CD14-positive monocyte (primary cell): Measurements from ENCODE around the gene TRABD2B. TPM values are rescaled to one million over a fixed set of nuclear protein-coding genes. Genes with fewer than 3 reads are reported as not detected.

Experiments
- DNase-seq, 3 donors: peaks; one replicate each; pipeline ENCODE4 v3.0.0-alpha.2; 2011 to 2022
- H2AFZ ChIP-seq: 2 replicates; pipeline ENCODE4 v1.6.0; 2012; ENCODE audit warnings: mild to moderate bottlenecking, low read depth, low read length, inconsistent platforms; ENCODE audit not compliant: insufficient read depth, poor library complexity, severe bottlenecking
- H3K27ac ChIP-seq, 2 donors: 1 replicate in 1 of 2; 2 replicates in 1 of 2; pipeline ENCODE4 v1.5.1; 2012 to 2013; ENCODE audit warnings: low read length in 2 of 2, control low read depth in 1 of 2, inconsistent platforms in 1 of 2, low read depth in 1 of 2, mild to moderate bottlenecking in 1 of 2
- H3K27me3 ChIP-seq, 2 donors: one replicate each; pipeline versions ENCODE4 v1.6.0 to v1.6.1; 2011 to 2013; ENCODE audit warnings: low read length in 2 of 2; ENCODE audit not compliant: control insufficient read depth in 2 of 2, insufficient read depth in 2 of 2
- H3K36me3 ChIP-seq, 2 donors: replicated peaks in 1 of 2; 1 replicate in 1 of 2; 2 replicates in 1 of 2; pipeline versions ENCODE4 v1.5.1 to v1.6.1; 2012 to 2013; ENCODE audit warnings: low read length in 2 of 2, control low read depth in 1 of 2, inconsistent platforms in 1 of 2, mild to moderate bottlenecking in 1 of 2; ENCODE audit not compliant: insufficient read depth in 2 of 2, control insufficient read depth in 1 of 2
- H3K4me1 ChIP-seq, 2 donors: 1 replicate in 1 of 2; 2 replicates in 1 of 2; pipeline versions ENCODE4 v1.5.1 to v1.6.1; 2012 to 2013; ENCODE audit warnings: low read length in 2 of 2, control low read depth in 1 of 2, inconsistent platforms in 1 of 2, mild to moderate bottlenecking in 1 of 2, moderate library complexity in 1 of 2; ENCODE audit not compliant: insufficient read depth in 2 of 2, control insufficient read depth in 1 of 2
- H3K4me2 ChIP-seq: replicated peaks from 2 replicates; pipeline ENCODE3; 2012; ENCODE audit warnings: low read length, moderate library complexity, mild to moderate bottlenecking; ENCODE audit not compliant: poor library complexity, severe bottlenecking; ENCODE audit errors: extremely low read depth
- H3K4me3 ChIP-seq, 3 experiments: fragments of 200-600 bp in 1 of 3; sonication (generic) in 1 of 3; replicated peaks in 1 of 3; 1 replicate in 2 of 3; 2 replicates in 1 of 3; pipeline ENCODE4 v1.5.1; 2011 to 2013; ENCODE audit warnings: low read length in 3 of 3, mild to moderate bottlenecking in 3 of 3, control low read depth in 2 of 3, low read depth in 2 of 3, inconsistent platforms in 1 of 3, moderate library complexity in 1 of 3
- H3K79me2 ChIP-seq: 2 replicates; pipeline ENCODE4 v1.6.0; 2012; ENCODE audit warnings: mild to moderate bottlenecking, control low read depth, inconsistent platforms, low read length, moderate library complexity; ENCODE audit not compliant: insufficient read depth
- H3K9ac ChIP-seq: 2 replicates; pipeline ENCODE4 v1.6.0; 2017; ENCODE audit warnings: low read length, mild to moderate bottlenecking; ENCODE audit not compliant: insufficient read depth, poor library complexity, severe bottlenecking
- H3K9me3 ChIP-seq, 2 donors: replicated peaks in 1 of 2; 1 replicate in 1 of 2; 2 replicates in 1 of 2; pipeline versions ENCODE4 v1.5.1 to v1.6.1; 2012 to 2013; ENCODE audit warnings: low read length in 2 of 2, control low read depth in 1 of 2; ENCODE audit not compliant: control insufficient read depth in 1 of 2, insufficient read depth in 1 of 2
- H4K20me1 ChIP-seq: 2 replicates; pipeline ENCODE4 v1.6.0; 2012; ENCODE audit warnings: mild to moderate bottlenecking, low read length, control low read depth, moderate library complexity; ENCODE audit not compliant: insufficient read depth
- H3K27ac Mint-ChIP-seq, 7 donors: one replicate each; pipeline ENCODE4 v1.8.0; 2020; ENCODE audit warnings: mild to moderate bottlenecking in 7 of 7, mixed read lengths in 7 of 7, moderate library complexity in 6 of 7, inconsistent platforms in 2 of 7
- H3K27me3 Mint-ChIP-seq, 3 donors: one replicate each; pipeline ENCODE4 v1.8.0; 2021 to 2022; ENCODE audit warnings: low read depth in 3 of 3, mild to moderate bottlenecking in 3 of 3, mixed read lengths in 3 of 3, moderate library complexity in 3 of 3, inconsistent platforms in 1 of 3
- H3K36me3 Mint-ChIP-seq, 2 donors: one replicate each; pipeline ENCODE4 v1.8.0; 2020; ENCODE audit warnings: mixed read lengths in 2 of 2, inconsistent platforms in 1 of 2, mild to moderate bottlenecking in 1 of 2
- H3K4me1 Mint-ChIP-seq: one replicate; pipeline ENCODE4 v1.8.0; 2020; ENCODE audit warnings: mild to moderate bottlenecking, mixed read lengths
- H3K4me3 Mint-ChIP-seq, 2 donors: one replicate each; pipeline ENCODE4 v1.8.0; 2020; ENCODE audit warnings: mild to moderate bottlenecking in 2 of 2, mixed read lengths in 2 of 2, moderate library complexity in 1 of 2
- H3K9me3 Mint-ChIP-seq, 7 donors: one replicate each; pipeline ENCODE4 v1.8.0; 2020 to 2022; ENCODE audit warnings: mixed read lengths in 7 of 7, mild to moderate bottlenecking in 6 of 7, moderate library complexity in 6 of 7, inconsistent platforms in 2 of 7
- CTCF ChIP-seq: fragments of 200-600 bp; IDR thresholded peaks from one replicate; pipeline ENCODE4 v1.8.0; 2022; ENCODE audit warnings: antibody characterized with exemption, mild to moderate bottlenecking
- WGBS: methylation state at CpG from one replicate; pipeline ENCODE4 v1.1.5; 2013; ENCODE audit warnings: missing lambda C conversion rate; ENCODE audit not compliant: insufficient coverage; 5-methylcytosine and 5-hydroxymethylcytosine counted together
- intact Hi-C, 2 donors: fragments of 100-400 bp; cut with micrococcal nuclease; formaldehyde crosslinking; loops; one replicate each; pipeline versions ENCODE4 v1.15.0 to v1.15.1; 2023
- polyA plus RNA-seq, 3 donors: library from polyadenylated mRNA; depleted of rRNA in 1 of 3; unstranded in 2 of 3; stranded (reverse) in 1 of 3; fragments of 300-500 nt in 2 of 3; fragments of >200 nt in 1 of 3; fragmentation: Illumina TruSeq in 2 of 3; gene quantifications; 1 replicate in 2 of 3; 2 replicates in 1 of 3; pipeline ENCODE4 v1.2.3, GENCODE V29; 2012 to 2021

Gene TRABD2B
- polyA plus RNA-seq, 3 donors: not detected

DNA sequence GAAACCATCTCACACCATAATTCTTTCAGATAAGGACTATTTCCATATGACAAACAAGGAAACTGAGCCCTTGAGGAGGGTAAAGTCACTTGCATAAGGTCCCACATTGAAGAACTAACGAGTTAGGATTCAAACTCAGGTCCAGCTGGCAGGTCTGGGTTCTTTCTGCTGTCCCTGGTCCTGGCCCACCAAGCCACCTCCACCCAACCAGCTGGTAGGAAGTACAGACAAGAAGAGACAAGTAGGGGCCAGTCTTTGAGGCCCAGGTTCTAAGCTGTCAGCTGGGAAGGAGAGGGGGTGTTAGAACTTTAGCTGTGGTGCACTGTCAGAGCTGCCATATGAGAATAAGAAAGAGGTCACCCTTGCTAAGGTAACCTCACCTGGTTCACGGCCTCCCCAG lies 188.6 kb downstream of the TRABD2B start:
- no peak overlapping the region for H3K27ac ChIP-seq
- no peaks in the 10 kb centered on the region for H3K9me3 ChIP-seq
- H2AFZ ChIP-seq: no peak overlapping the region
- Mint-ChIP-seq H3K4me1 (no peaks in the 10 kb centered on the region), H3K4me3 (no peak overlapping the region), H3K27ac (no peak overlapping the region), H3K27me3 (peaks cover 2 to 6% (median 3%) of the 10 kb centered on the region in 3 donors), H3K36me3 (no peaks in the 10 kb centered on the region), H3K9me3 (peaks cover 0 to 2% (median 0%) of the 10 kb centered on the region in 7 donors)
- DNase-seq: no peak
- H4K20me1 ChIP-seq: no peaks in the 10 kb centered on the region
- H3K9ac ChIP-seq: no peak overlapping the region
- no peak for TF ChIP-seq CTCF
- H3K4me2 ChIP-seq: no peak overlapping the region
- no peaks in the 10 kb centered on the region for H3K36me3 ChIP-seq
- no peaks in the 10 kb centered on the region for H3K4me1 ChIP-seq
- WGBS: 90% methylated on average over 1 of the region's 2 CpGs
- H3K27me3 ChIP-seq: no peaks in the 10 kb centered on the region
- intact Hi-C loops: no loop called here
- H3K4me3 ChIP-seq: no peak overlapping the region
- H3K79me2 ChIP-seq: no peaks in the 10 kb centered on the region

DNA sequence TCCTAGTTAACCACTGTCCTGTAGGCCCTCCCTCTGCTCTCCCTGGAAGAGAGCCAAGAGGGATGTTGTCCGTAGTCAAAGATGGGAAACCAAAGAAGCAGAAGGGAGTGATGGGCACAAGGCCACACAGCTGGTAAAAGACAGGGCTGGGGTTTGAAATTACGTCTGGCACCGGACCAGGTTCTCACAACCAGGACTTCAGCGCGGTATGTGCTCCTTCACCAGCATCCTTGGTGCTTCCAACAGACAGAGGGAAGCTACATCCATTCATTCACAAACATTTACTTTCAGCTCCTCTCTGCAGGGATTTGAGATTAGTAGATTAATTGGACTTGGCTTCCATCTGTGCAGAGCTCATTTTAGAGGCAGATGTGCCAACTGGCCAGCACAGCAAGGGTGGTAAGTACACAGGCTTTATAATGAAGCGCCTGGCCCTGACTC lies 191.2 kb downstream of the TRABD2B start:
- Mint-ChIP-seq H3K9me3 (peaks cover 0 to 2% (median 0%) of the 10 kb centered on the region in 7 donors), H3K36me3 (no peaks in the 10 kb centered on the region), H3K27ac (no peak overlapping the region), H3K4me3 (no peak overlapping the region), H3K27me3 (peaks cover 0 to 7% (median 2%) of the 10 kb centered on the region in 3 donors), H3K4me1 (no peaks in the 10 kb centered on the region)
- 87% methylated on average over 3 of the region's 6 CpGs for WGBS
- H3K27ac ChIP-seq: no peak overlapping the region
- no peaks in the 10 kb centered on the region for H3K79me2 ChIP-seq
- no peaks in the 10 kb centered on the region for H3K27me3 ChIP-seq
- H3K4me3 ChIP-seq: no peak overlapping the region
- intact Hi-C loops: no loop called here
- no peaks in the 10 kb centered on the region for H3K4me1 ChIP-seq
- H3K4me2 ChIP-seq: no peak overlapping the region
- no peak overlapping the region for H2AFZ ChIP-seq
- DNase-seq: no peak
- H3K36me3 ChIP-seq: no peaks in the 10 kb centered on the region
- H4K20me1 ChIP-seq: no peaks in the 10 kb centered on the region
- H3K9me3 ChIP-seq: no peaks in the 10 kb centered on the region
- no peak overlapping the region for H3K9ac ChIP-seq
- no peak for TF ChIP-seq CTCF
